Measurements from ENCODE around the gene ANGPTL7. TPM values are rescaled to one million over a fixed set of nuclear protein-coding genes. Genes with fewer than 3 reads are reported as not detected.
"Not testable (repeated sequence)": the region's sequence is repeated elsewhere in the genome, so short reads cannot be mapped to it uniquely, and the experiment has no call there.

The ANGPTL7 gene
- total RNA-seq, 2 experiments from 2014 or later = not detected

DNA sequence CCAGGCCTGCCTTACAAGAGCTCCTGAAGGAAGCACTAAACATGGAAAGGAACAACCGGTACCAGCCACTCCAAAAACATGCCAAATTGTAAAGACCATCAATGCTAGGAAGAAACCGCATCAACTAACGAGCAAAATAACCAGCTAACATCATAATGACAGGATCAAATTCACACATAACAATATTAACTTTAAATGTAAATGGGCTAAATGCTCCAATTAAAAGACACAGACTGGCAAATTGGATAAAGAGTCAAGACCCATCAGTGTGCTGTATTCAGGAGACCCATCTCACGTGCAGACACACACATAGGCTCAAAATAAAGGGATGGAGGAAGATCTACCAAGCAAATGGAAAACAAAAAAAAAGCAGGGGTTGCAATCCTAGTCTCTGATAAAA, 26.4 kb upstream of the ANGPTL7 start:
- CTCF ChIA-PET, POLR2A ChIA-PET: not testable (repeated sequence)

DNA sequence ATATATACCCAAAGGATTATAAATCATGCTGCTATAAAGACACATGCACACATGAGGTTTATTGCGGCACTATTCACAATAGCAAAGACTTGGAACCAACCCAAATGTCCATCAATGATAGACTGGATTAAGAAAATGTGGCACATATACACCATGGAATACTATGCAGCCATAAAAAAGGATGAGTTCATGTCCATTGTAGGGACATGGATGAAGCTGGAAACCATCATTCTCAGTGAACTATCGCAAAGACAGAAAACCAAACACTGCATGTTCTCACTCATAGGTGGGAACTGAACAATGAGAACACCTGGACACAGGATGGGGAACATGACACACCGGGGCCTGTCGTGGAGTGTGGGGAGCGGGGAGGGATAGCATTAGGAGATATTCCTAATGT, 22.4 kb upstream of the ANGPTL7 start:
- CTCF ChIA-PET, POLR2A ChIA-PET: not testable (repeated sequence)

DNA sequence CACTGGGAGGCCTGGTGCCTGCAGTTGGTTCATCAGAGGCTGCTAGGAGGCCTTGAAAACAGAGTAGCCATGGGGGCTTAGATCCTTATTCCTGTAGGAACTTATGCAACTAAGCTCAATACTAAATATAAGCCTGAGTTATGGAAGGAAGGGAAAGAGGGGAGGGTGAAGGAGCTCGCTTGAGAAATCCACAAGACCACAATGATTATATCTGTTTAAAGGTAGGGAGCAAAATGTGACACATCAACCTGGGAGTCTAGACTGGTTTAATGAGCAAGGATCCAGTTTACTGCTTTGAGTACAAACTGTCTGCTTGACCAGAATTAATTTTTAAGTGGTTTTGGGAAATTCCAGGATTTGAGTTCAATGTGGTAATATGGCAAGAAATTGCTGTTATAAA, 20.4 kb upstream of the ANGPTL7 start:
- POLR2A ChIA-PET = no interaction called here
- CTCF ChIA-PET = interaction anchor here (1.3 kb wide), 1 partner anchor 131 kb away, joined by 5 read pairs; no protein-coding TSS in a partner anchor

DNA sequence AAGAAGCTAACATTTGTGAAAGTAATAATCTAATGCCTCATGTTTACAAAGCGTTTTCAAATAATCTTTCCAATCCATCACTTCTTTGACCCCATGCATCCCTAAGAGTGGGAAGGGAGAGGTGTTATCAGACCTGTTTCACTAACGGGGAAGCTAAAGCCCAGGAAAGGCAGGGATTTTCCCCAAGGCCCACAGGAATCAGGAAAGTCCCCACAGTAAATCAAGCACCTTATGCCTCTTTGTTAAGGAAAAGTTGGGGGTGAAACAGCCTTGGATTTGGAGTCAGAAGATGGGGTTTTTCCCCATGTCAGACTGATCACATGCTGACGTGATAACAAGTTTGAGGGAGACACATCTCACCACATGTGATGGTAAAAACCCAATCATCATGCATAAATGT, 20.0 kb upstream of the ANGPTL7 start:
- POLR2A ChIA-PET = no interaction called here
- CTCF ChIA-PET = interaction anchor here (1.3 kb wide), 1 partner anchor 131 kb away, joined by 5 read pairs; no protein-coding TSS in a partner anchor

DNA sequence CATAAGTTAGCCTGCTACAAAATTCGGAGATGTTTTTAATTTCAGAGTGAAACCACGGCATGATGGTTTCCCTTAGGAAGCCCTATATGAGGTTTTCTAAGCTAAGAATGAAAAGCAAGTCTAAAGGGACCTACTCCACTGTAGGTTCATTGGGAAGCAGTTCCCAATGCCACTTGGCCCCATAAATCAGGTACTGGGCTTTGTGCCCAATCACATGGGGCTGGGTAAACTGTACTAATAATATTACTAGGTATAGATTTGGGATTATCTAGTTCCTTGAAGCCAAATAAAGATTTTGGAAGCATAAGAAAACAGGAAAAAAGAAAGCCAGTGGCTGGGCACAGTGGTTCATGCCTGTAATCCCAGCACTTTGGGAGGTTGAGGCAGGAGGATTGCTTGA, 19.1 kb upstream of the ANGPTL7 start:
- CTCF ChIA-PET = no interaction called here
- POLR2A ChIA-PET = no interaction called here

DNA sequence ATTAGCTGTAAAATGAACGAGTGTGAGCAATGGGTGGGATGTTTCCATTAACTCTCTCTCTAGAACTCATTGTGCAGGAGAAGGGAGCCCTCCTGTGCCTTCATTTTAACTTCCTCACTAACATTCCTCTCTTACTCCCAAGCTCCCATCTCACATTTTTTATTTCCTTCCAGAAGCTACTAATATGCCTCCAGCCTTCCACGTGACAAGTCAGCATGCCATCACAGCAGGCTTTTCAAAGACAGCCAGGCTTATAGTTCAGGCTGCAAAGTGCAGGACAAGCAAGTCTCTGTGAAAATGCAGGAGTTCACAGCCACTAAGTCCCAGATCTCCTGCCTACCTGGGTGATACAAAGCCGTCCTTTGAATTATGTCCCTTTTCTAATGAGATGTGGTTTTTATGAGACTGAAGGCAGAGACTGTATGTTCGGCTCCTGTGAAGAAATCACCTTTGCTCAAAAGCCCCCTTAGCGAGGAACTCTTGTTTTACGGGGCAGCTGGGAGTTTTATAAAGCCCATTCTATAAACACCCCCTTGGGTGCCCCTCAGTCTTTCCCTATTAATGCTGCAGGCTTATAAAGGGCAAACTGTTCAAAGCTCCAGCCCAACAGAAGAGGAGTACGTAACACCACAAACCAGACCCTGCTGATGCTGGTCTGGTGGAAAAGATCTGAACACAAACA, 14.8 kb upstream of the ANGPTL7 start:
- CTCF ChIA-PET = no interaction called here
- POLR2A ChIA-PET = no interaction called here

DNA sequence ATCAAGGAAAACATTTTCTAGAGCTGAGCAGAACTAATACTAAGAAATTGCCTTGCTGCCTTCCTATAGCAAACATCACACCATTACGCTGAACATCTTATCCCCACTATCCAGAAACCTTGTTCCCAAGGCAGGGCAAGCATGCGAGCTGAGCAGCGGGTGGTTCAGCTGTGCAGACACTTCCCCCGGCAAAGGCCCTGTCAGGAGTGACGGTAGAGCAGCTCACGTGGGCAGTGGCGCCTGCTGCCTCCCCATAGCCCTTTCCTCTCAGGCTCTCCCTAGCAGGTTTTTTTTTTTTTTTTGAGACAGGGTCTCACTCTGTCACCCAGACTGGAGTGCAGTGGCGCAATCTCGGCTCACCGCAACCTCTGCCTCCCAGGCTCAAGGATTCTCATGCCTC, 13.7 kb upstream of the ANGPTL7 start:
- CTCF ChIA-PET = no interaction called here
- POLR2A ChIA-PET = no interaction called here

DNA sequence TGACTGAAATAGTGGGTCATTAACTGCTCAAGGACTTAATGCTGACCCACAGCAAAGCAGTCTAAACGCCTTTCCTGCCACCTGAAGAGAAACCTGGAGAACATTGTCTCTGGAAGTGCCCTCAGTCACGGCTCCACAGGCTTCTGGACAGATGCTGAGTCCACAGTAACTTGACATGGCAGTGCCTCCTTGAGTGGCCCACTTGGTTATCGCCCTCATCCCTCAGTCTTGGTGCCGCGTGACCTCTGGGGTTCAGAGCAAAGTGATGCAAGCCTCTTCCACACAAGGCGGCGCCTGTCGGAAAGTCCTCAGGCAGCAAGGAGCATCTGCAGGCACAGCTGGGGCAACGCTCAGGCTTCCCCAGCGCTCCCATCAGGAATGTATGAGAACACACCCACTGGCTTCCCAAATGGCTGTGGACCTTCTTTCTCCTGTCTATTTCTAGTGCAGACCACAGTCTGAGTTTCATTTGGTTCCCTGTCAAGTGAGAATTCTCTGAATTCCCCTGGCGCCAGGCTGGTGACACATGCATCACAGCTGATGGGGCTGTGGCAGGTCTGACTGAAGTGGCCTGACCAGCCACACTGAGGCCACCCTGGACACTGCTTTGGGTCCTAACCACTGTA, 13.0 kb upstream of the ANGPTL7 start:
- ChIA-PET CTCF (no interaction called here), POLR2A (no interaction called here)

DNA sequence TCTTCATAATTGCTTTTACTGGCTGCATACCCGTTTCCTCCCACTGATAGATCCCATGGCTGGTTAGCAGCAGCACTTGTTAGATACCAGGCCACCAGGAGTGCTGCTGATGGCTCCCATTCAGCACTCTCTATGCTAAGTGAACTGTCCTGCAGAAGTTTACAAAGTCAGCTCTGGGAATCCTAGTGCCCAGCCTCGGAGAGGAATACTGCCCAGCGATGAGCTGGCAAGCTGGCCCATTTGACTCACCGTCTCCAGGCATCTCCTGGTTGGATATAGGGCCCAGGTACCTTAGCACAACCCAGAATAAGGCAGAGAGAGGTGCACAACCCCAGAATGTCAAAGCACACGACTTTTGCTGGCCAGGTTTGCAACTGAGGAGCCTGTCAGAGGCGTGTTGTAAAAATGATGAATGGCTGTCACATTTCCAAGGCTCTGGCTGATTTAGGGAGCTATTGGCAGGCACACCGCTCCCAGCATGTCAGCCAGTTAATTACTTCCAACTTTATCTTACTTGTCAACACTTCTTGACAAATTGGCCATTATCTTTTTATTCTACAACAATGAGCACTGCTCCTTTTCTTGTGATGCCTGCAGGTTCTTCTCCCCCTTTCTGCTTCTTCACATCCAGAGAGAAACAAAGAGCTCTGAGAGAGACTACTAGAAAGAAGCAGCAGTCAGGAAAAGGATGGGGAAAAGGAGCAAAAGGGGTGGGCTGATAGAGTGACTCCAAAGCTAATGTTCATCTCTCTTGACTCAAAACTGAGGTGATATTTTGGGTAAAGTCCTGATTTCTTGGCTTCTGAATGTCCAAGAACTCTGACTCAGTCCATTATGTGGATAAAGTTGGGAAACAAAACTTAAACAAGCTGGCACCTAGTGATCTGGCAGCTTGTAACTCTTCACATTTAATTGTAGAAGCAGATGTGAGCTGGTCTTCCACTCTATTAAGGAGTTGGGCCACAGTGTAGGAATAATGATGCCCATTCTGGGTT, 10.8 kb upstream of the ANGPTL7 start:
- CTCF ChIA-PET = no interaction called here
- POLR2A ChIA-PET = no interaction called here

DNA sequence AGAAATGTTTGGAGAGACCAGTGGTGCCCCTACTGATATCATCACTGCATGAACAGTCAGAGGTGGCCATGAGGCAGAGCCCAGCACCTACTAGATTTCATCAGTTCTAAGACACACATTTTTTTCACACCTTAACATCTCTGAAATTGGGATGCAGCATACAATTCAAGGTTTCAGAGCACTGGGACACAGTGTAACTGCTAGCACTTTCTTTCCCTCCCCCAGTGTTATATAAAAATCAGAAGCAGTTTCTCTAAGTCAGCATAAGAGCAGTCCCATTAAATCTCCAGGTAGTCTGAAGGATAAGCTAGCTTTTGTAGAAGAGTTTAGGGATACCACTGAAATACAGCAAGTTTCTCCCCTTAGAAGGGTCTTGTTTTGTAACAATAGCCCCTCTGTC, 10.0 kb upstream of the ANGPTL7 start:
- POLR2A ChIA-PET = no interaction called here
- CTCF ChIA-PET = no interaction called here

DNA sequence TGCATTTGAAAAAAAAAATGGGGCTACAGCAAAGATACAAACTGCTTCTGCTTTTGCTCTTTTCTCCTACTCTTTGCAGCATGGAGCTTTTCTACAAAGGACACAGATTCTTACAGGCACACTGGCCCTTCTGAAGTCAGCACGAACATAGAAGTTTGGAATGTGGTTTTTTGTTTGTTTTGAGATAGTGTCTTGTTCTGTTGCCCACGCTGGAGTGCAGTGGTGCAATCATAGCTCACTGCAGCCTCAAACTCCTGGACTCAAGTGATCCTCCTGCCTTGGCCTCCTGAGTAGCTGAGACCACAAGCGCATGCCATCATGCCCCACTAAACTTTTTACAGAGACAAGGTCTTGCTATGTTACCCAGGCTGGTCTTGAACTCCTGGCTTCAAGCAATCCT, 9.4 kb upstream of the ANGPTL7 start:
- POLR2A ChIA-PET, CTCF ChIA-PET: not testable (repeated sequence)

DNA sequence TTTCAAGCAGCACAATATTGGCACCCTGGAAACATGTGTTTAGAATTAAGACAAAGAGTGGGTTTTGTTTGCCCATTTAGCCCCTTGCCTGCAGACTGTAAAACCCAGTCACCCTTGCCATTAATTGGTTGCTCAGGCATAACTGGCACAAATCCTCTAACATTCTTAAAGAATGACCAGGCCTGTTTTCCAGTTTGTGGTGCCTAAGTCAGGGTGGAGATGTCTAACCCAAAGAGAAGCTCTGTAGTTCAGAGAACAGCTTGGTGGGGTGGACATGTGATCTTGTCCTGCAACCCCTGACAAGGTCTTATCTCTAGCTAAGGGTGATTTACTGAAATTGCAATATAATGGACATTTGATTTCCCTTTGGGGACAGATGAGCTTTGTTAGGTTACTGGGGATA, 8.8 kb upstream of the ANGPTL7 start:
- ChIA-PET POLR2A (no interaction called here), CTCF (no interaction called here)

DNA sequence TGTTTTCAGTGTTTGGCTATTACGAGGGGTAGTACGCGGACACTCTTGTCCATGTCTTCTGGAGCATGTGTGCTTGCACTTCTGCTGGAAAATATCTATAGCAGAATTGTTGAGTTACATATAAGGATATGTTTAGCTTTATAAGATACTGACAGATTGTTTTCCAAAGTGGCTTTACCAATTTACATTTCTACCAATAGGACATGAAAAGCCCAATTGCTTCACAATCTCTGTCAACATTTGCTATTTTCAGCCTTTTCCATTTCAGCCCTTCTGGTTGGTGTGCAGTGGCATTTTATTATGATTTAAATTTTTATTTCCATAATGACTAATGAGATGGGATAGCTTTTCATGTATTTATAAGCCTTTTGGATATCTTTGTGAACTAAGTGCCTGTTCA, 6.3 kb upstream of the ANGPTL7 start:
- ChIA-PET POLR2A (no interaction called here), CTCF (no interaction called here)

DNA sequence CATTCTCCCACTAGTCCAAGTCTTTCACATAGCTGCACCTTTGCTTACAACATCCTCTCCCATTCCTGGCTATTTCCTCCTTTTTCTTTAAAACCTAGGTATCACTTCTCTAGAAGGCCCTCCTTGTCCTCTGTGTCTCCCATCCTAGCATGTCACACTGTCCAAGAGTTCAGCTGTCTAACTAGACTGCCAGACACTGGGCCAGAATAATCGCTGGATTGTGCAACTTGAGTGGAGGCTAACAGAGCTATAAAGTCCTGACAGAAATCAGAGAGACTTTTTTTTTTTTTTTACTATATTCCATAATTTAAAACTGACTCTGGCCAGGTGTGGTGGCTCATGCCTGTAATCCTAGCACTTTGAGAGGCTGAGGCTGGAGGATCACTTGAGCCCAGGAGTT, 4.2 kb upstream of the ANGPTL7 start:
- CTCF ChIA-PET = no interaction called here
- POLR2A ChIA-PET = interaction anchor here (0.6 kb wide), 1 partner anchor 78 kb away, joined by 3 read pairs; the partner anchor contains the start of gene MTOR

DNA sequence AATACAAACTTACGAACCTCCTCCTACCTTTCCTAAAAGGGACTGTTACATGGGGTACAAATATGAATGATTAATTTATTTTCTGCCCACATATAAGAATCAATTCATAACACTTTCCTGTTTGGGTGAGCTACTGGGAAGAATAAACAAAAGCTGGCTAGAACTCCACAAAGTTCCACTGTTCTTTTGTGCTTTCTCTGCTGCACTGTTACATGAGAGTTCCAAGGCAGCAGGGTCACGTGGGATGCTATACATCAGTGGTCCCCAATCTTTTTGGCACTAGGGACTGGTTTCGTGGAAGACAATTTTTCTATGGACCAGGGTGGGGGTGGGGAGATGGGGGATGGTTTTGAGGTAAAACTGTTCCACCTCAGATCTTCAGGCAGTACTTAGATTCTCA, 2.2 kb upstream of the ANGPTL7 start:
- POLR2A ChIA-PET = no interaction called here
- CTCF ChIA-PET = interaction anchor here (0.7 kb wide), 1 partner anchor 20 kb away, joined by 4 read pairs; no protein-coding TSS in a partner anchor

DNA sequence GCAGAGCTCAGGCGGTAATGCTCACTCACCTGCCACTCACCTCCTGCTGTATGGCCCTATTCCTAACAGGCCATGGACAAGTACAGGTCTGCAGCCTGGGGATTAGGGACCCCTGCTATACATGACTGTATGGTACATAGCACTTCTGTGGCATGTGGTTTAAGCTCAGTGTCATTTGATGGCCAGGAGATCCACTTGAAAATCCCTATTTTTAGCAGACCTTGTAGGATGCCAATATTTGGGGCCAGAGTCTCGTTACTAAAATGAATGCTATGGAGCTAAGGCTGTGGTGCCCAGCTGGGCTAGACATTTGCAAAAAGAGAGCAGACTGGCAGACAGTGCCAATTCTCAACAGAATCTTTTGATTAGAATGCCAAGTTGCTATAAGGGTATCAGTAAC, 1.7 kb upstream of the ANGPTL7 start:
- ChIA-PET CTCF (interaction anchor here (0.6 kb wide), 1 partner anchor 970 kb away, joined by 3 read pairs; no protein-coding TSS in a partner anchor), POLR2A (no interaction called here)

DNA sequence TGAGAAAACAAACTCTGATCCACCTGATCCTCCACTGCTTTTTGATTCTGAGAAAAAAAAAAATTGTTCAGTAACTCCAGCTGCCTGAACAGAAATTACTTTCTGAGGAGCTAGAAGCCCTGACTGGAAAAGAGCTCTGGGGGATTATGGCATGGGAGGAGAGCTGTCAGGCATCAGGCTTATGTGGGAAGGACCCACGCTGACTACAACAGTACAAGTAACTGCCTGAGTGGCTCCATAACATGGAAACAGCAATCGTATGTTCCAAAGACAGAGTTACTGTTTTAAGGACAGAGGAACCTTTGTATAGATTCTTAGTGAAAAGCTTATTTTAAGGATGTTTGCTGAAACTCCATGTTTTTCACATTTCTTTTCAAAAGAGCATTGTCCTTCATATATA, 1.2 kb upstream of the ANGPTL7 start:
- ChIA-PET CTCF (interaction anchor here (0.6 kb wide), 1 partner anchor 971 kb away, joined by 3 read pairs; no protein-coding TSS in a partner anchor), POLR2A (no interaction called here)

DNA sequence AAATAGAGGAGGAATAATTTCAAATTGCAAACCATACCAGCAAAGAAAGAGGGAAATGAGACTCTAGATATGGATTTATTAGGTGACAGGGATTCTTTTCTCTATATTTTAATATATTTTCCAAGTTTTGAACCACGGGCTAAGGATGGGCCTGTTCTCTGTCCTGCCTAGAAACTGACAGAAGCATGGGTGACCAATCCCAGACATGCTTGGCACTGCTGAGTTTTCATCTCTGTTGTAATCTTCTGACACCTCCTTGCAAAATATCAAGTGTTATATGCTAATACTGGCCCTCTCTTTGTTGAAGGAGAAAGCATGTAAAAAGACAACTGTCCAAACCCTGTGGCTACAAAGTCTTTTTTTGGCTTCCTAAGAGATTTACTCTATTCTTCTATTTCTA, 774 bp upstream of the ANGPTL7 start:
- CTCF ChIA-PET = no interaction called here

DNA sequence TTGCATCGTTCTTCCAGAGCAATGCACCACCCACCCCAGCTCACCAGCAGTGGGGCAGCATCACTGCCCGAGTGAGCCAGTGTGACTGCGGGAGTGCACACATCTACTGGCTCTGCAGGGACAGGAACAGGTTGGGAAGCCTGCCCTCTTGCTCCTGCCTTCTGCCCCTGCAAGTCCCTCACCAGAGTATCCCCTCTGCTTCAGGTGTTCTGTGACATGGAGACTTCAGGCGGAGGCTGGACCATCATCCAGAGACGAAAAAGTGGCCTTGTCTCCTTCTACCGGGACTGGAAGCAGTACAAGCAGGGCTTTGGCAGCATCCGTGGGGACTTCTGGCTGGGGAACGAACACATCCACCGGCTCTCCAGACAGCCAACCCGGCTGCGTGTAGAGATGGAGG, 4.2 kb downstream of the ANGPTL7 start:
- CTCF ChIA-PET = no interaction called here
- POLR2A ChIA-PET = no interaction called here

More for the DNA sequence above, 774 bp upstream of the ANGPTL7 start:
- POLR2A ChIA-PET = no interaction called here

DNA sequence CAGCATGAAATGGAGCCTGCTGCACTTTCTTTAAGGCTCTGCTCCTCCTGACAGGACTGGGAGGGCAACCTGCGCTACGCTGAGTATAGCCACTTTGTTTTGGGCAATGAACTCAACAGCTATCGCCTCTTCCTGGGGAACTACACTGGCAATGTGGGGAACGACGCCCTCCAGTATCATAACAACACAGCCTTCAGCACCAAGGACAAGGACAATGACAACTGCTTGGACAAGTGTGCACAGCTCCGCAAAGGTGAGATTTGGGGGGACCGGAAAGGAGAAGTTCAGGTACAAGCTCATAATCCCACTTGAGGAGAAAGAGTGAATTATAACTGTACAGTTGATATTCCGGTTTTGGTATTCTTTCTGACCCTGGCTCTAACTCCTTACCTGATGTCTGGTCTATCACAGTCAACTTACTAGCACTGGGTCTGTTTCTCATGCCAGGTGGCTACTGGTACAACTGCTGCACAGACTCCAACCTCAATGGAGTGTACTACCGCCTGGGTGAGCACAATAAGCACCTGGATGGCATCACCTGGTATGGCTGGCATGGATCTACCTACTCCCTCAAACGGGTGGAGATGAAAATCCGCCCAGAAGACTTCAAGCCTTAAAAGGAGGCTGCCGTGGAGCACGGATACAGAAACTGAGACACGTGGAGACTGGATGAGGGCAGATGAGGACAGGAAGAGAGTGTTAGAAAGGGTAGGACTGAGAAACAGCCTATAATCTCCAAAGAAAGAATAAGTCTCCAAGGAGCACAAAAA, 5.4 kb downstream of the ANGPTL7 start:
- CTCF ChIA-PET = no interaction called here
- POLR2A ChIA-PET = no interaction called here

All from activated CD8-positive, alpha-beta memory T cell treated with anti-CD3 and anti-CD28 coated beads for 36 hours (primary cell).